GM12878 (cell line): ENCODE measurements around the gene ZBED4.

ENCODE experiments used
- CREM ChIP-seq: IDR thresholded peaks from 2 replicates; pipeline ENCODE4 v1.6.1; 2014; ENCODE audit warnings: antibody characterized with exemption, low read depth
- CTCF ChIP-seq, 3 experiments: IDR thresholded peaks in 2 of 3; conservative IDR thresholded peaks in 1 of 3; 2 replicates each; pipeline ENCODE4 v1.5.1; 2011; ENCODE audit warnings: low read depth in 3 of 3, low read length in 3 of 3, mild to moderate bottlenecking in 3 of 3, control low read depth in 2 of 3, moderate library complexity in 2 of 3, inconsistent platforms in 1 of 3, mixed read lengths in 1 of 3; ENCODE audit not compliant: control insufficient read depth in 2 of 3, insufficient read depth in 1 of 3; ENCODE audit errors: extremely low read depth in 1 of 3
- E2F4 ChIP-seq: IDR thresholded peaks from 2 replicates; pipeline ENCODE4 v1.6.1; 2012; ENCODE audit warnings: low read depth, low read length, improper control_type of control experiment
- E2F8 ChIP-seq: fragments of 450-650 bp; IDR thresholded peaks from 2 replicates; pipeline ENCODE4 v1.6.1; 2018; ENCODE audit warnings: mild to moderate bottlenecking, low read depth, moderate library complexity; ENCODE audit not compliant: partially characterized antibody
- EP300 ChIP-seq, 2 experiments: fragments of 150-350 bp in 1 of 2; IDR thresholded peaks; 2 replicates each; pipeline ENCODE4 v1.6.1; 2011 to 2012; ENCODE audit warnings: low read depth in 2 of 2, low read length in 2 of 2, borderline replicate concordance in 1 of 2, improper control_type of control experiment in 1 of 2, inconsistent platforms in 1 of 2; ENCODE audit not compliant: control insufficient read depth in 1 of 2
- GABPA ChIP-seq: IDR thresholded peaks from 2 replicates; pipeline ENCODE4 v1.6.1; 2014; ENCODE audit warnings: antibody characterized with exemption, low read depth, mild to moderate bottlenecking, inconsistent platforms
- ZNF592 ChIP-seq: fragments of 450-650 bp; IDR thresholded peaks from 2 replicates; pipeline ENCODE4 v1.6.1; 2017; ENCODE audit warnings: mild to moderate bottlenecking, moderate library complexity

GRCh38 chr22:49928185-49928495, 74.5 kb downstream of the ZBED4 start:
- TF ChIP-seq E2F8 (no peak), E2F4 (no peak), CTCF (IDR thresholded peaks at IDR 0.05 in 2 of 3, conservative IDR thresholded peaks at IDR 0.05 in 1 of 3; ENCODE audit: control insufficient read depth in 2 of 3, extremely low read depth in 1 of 3, insufficient read depth in 1 of 3, low read depth in 3 of 3, low read length in 3 of 3) (no peak), GABPA (no peak), CREM (no peak), ZNF592 (no peak), EP300 (IDR thresholded peaks at IDR 0.05; ENCODE audit: borderline replicate concordance in 1 of 2, control insufficient read depth in 1 of 2, low read depth in 2 of 2, low read length in 2 of 2) (no peak)
